Chondrocyte (in vitro differentiated cells): Measurements from ENCODE around the gene ZDHHC11B. TPM values are rescaled to one million over a fixed set of nuclear protein-coding genes. Genes with fewer than 3 reads are reported as not detected.

Source experiments
- DNase-seq: peaks from one replicate; pipeline ENCODE4 v3.0.0; 2021; ENCODE audit warnings: mixed read lengths, low spot score
- H3K27ac Mint-ChIP-seq: one replicate; pipeline ENCODE4 v1.8.0; 2021; ENCODE audit warnings: mild to moderate bottlenecking, moderate library complexity, mixed read lengths; ENCODE audit not compliant: unreplicated experiment
- H3K27me3 Mint-ChIP-seq: 2 replicates; pipeline ENCODE4 v1.8.0; 2021; ENCODE audit warnings: low read depth, mixed read lengths
- H3K36me3 Mint-ChIP-seq: 2 replicates; pipeline ENCODE4 v1.8.0; 2021; ENCODE audit warnings: low read depth, mixed read lengths
- H3K4me1 Mint-ChIP-seq: 2 replicates; pipeline ENCODE4 v1.8.0; 2021; ENCODE audit warnings: low read depth, mild to moderate bottlenecking, mixed read lengths
- H3K4me3 Mint-ChIP-seq: one replicate; pipeline ENCODE4 v1.8.0; 2021; ENCODE audit warnings: mild to moderate bottlenecking, moderate library complexity, mixed read lengths; ENCODE audit not compliant: unreplicated experiment
- H3K9me3 Mint-ChIP-seq: 2 replicates; pipeline ENCODE4 v1.8.0; 2021; ENCODE audit warnings: low read depth, mixed read lengths
- CTCF ChIP-seq: fragments of 200-600 bp; sonication (generic); IDR thresholded peaks from 2 replicates; pipeline ENCODE4 v1.5.0; 2021; ENCODE audit warnings: antibody characterized with exemption, mild to moderate bottlenecking, moderate library complexity
- total RNA-seq: library from RNA; stranded (reverse); gene quantifications from 3 replicates; pipeline ENCODE4 v1.2.1, GENCODE V29; 2021

ZDHHC11B gene
- total RNA-seq, 1 donor from 2014 or later, result 0.17 TPM

- no peaks in the 10 kb centered on the region for H3K36me3 Mint-ChIP-seq
- no peak for DNase-seq
- H3K4me3 Mint-ChIP-seq, result no peak overlapping the region
- no peak for TF ChIP-seq CTCF
- H3K9me3 Mint-ChIP-seq, result no peaks in the 10 kb centered on the region
- H3K27ac Mint-ChIP-seq, result no peak overlapping the region
- H3K4me1 Mint-ChIP-seq, result peaks cover 9% of the 10 kb centered on the region
- peaks cover 12% of the 10 kb centered on the region for H3K27me3 Mint-ChIP-seq
Measured at GRCh38 chr5:674630-675011, 109.9 kb downstream of the ZDHHC11B start.

GRCh38 chr5:673831-674629 lies 110.5 kb downstream of the ZDHHC11B start:
- Mint-ChIP-seq H3K27me3 (peaks cover 12% of the 10 kb centered on the region), H3K36me3 (no peaks in the 10 kb centered on the region)

GRCh38 chr5:673161-673830 lies 111.2 kb downstream of the ZDHHC11B start:
- peak; percentile 87 for DNase-seq
- Mint-ChIP-seq H3K4me3 (peak overlapping the region; percentile 9), H3K4me1 (peaks cover 9% of the 10 kb centered on the region), H3K27me3 (peaks cover 12% of the 10 kb centered on the region), H3K27ac (peak overlapping the region; percentile 84), H3K9me3 (no peaks in the 10 kb centered on the region), H3K36me3 (no peaks in the 10 kb centered on the region)
- TF ChIP-seq CTCF, result no peak

More at GRCh38 chr5:673831-674629, 110.5 kb downstream of the ZDHHC11B start:
- peak; percentile 89 for DNase-seq
- peaks cover 9% of the 10 kb centered on the region for H3K4me1 Mint-ChIP-seq
- H3K4me3 Mint-ChIP-seq, result no peak overlapping the region
- H3K9me3 Mint-ChIP-seq, result no peaks in the 10 kb centered on the region
- no peak overlapping the region for H3K27ac Mint-ChIP-seq
- TF ChIP-seq CTCF, result no peak

- H3K36me3 Mint-ChIP-seq, result peaks cover under 1% of the 10 kb centered on the region
- peak overlapping the region; percentile 9 for H3K4me3 Mint-ChIP-seq
- DNase-seq, result no peak
- peak overlapping the region; percentile 84 for H3K27ac Mint-ChIP-seq
- peaks cover 12% of the 10 kb centered on the region for H3K27me3 Mint-ChIP-seq
- H3K4me1 Mint-ChIP-seq, result peaks cover 9% of the 10 kb centered on the region
- TF ChIP-seq CTCF, result no peak
- no peaks in the 10 kb centered on the region for H3K9me3 Mint-ChIP-seq
Measured at GRCh38 chr5:672329-673160, 112.0 kb downstream of the ZDHHC11B start.
